Heart left ventricle (tissue), 16 donors: Measurements from ENCODE around the gene ESM1. TPM values are rescaled to one million over a fixed set of nuclear protein-coding genes. Genes with fewer than 3 reads are reported as not detected.

Experiments
- ATAC-seq, 4 donors: fragments of 200-7000 bp; cut with Tn5 transposase; one replicate each; pipeline ENCODE4 v1.9.1; 2020 to 2022; ENCODE audit warnings: moderate library complexity in 4 of 4, mild to moderate bottlenecking in 3 of 4, moderate number of reproducible peaks in 1 of 4
- DNase-seq, 5 donors: peaks; one replicate each; pipeline ENCODE4 v3.0.0-alpha.2; 2020
- H3K27ac ChIP-seq, 12 donors: fragments of 200-600 bp; sonication (generic) in 4 of 12; one replicate each; pipeline versions ENCODE4 v1.5.0 to v1.8.0; 2016 to 2022; ENCODE audit warnings: mild to moderate bottlenecking in 2 of 12
- H3K27me3 ChIP-seq, 9 donors: fragments of 200-600 bp; sonication (generic) in 2 of 9; one replicate each; pipeline versions ENCODE4 v1.5.1 to v1.8.0; 2016 to 2022; ENCODE audit warnings: mild to moderate bottlenecking in 3 of 9
- H3K36me3 ChIP-seq, 9 donors: fragments of 200-600 bp; sonication (generic) in 2 of 9; one replicate each; pipeline versions ENCODE4 v1.5.0 to v1.8.0; 2018 to 2022; ENCODE audit warnings: mild to moderate bottlenecking in 2 of 9
- H3K4me1 ChIP-seq, 12 donors: fragments of 200-600 bp; sonication (generic) in 4 of 12; one replicate each; pipeline versions ENCODE4 v1.5.0 to v1.8.0; 2016 to 2022; ENCODE audit warnings: mild to moderate bottlenecking in 3 of 12
- H3K4me3 ChIP-seq, 12 donors: fragments of 200-600 bp; sonication (generic) in 4 of 12; one replicate each; pipeline versions ENCODE4 v1.5.0 to v1.8.0; 2017 to 2022; ENCODE audit warnings: mild to moderate bottlenecking in 9 of 12, moderate library complexity in 4 of 12
- H3K9me3 ChIP-seq, 12 donors: fragments of 200-600 bp; sonication (generic) in 4 of 12; one replicate each; pipeline versions ENCODE4 v1.5.0 to v1.8.0; 2016 to 2022; ENCODE audit warnings: mild to moderate bottlenecking in 1 of 12
- CTCF ChIP-seq, 12 donors: fragments of 200-600 bp; sonication (generic) in 4 of 12; IDR thresholded peaks; one replicate each; pipeline versions ENCODE4 v1.5.0 to v1.8.0; 2018 to 2022; ENCODE audit warnings: antibody characterized with exemption in 12 of 12, mild to moderate bottlenecking in 5 of 12
- POLR2A ChIP-seq, 2 donors: fragments of 450-650 bp; IDR thresholded peaks; one replicate each; pipeline ENCODE4 v1.6.1; 2017; ENCODE audit warnings: antibody characterized with exemption in 2 of 2, mild to moderate bottlenecking in 2 of 2, moderate library complexity in 2 of 2
- WGBS, 4 donors: extraction: QIAGEN DNeasy Blood & Tissue Kit in 2 of 4; methylation state at CpG; one replicate each; pipeline versions ENCODE4 v1.1.5 to v1.1.7; 2013 to 2018; 5-methylcytosine and 5-hydroxymethylcytosine counted together
- intact Hi-C, 10 donors: fragments of 100-400 bp; cut with DNase I; formaldehyde crosslinking; loops; one replicate each; pipeline versions ENCODE4 v1.11.1 to v1.14.2; 2022
- polyA plus RNA-seq, 2 donors: library from polyadenylated mRNA; stranded (reverse); fragments of 200-250 nt; gene quantifications; one replicate each; pipeline ENCODE4 v1.2.3, GENCODE V29; 2013
- total RNA-seq, 9 donors: library from RNA; depleted of rRNA in 2 of 9; stranded (reverse); fragments of >200 nt in 2 of 9; fragmentation: NEBNext Ultra II Directional in 3 of 9; extraction: Animal tissue kit (Norgen Biotek cat#: 25700) in 3 of 9; gene quantifications; one replicate each; pipeline versions ENCODE4 v1.1.0 to v1.2.4, GENCODE V29; 2016 to 2023
- donor health status: ischemic (EF 13 %, LVEDD 7.1; RV severe dilation, severe dysfunction).
- donor health status: healthy with polysubstance abuse.
- donor health status: DM: no; HTN: yes; CAD: no.
- donor health status: DM: no; HTN: no; CAD: no.
- donor health status: ischemic (EF 25% LVEDD 6.9; RV normal size, moderate dysfunction).
- donor health status: ischemic (EF 25% LVEDD 5.7; RV mildly dilated, moderate dysfunction).
- donor health status: healthy.
- donor health status: DM: yes; HTN: yes; CAD: no.
- donor health status: ischemic (EF 35%, LVEDD 5.7; RV mildly dilated, moderate dysfunction).
- donor health status: nonischemic (EF 11% LVEDD 7.7; RV severe dilation, severe dysfunction).
- donor health status: DM: yes; HTN: yes; CAD: no.
- donor health status: PGD.
- donor health status: ischemic (EF 29% LVEDD 5.4; RV normal size, mild dysfunction).
- donor health status: nonischemic (EF 23%, LVEDD 6.1; RV moderate dilation, normal function).

ESM1 gene
- total and polyA plus RNA-seq, 11 donors, result 0.23 to 3.8 (median 0.77) TPM; not detected in 5

- H3K27me3 ChIP-seq, result no peaks in the 10 kb centered on the region
- no peaks in the 10 kb centered on the region for H3K36me3 ChIP-seq
- peaks cover 0 to 4% (median 0%) of the 10 kb centered on the region in 12 donors for H3K9me3 ChIP-seq
- TF ChIP-seq POLR2A (IDR thresholded peaks at IDR 0.05) (no peak), CTCF (IDR thresholded peaks at IDR 0.05) (no peak)
- intact Hi-C loops, result no loop called here
- H3K4me1 ChIP-seq, result peaks cover 0 to 14% (median 1%) of the 10 kb centered on the region in 12 donors
- no peak for DNase-seq
- no peak overlapping the region for H3K4me3 ChIP-seq
- ATAC-seq, result no peak
- no peak overlapping the region for H3K27ac ChIP-seq
- 90 to 93% (median 91%) methylated on average over 4 of the region's 4 CpGs for WGBS, 4 donors
Measured at GRCh38 chr5:54969242-54969641, 16.2 kb downstream of the ESM1 start.

GRCh38 chr5:54965806-54966205 is 19.6 kb downstream of the ESM1 start:
- Histone ChIP-seq H3K4me1 (peaks cover 0 to 12% (median 1%) of the 10 kb centered on the region in 12 donors), H3K27ac (no peak overlapping the region), H3K9me3 (peaks cover 0 to 4% (median 0%) of the 10 kb centered on the region in 12 donors), H3K36me3 (no peaks in the 10 kb centered on the region), H3K27me3 (peaks cover 0 to 6% (median 0%) of the 10 kb centered on the region in 9 donors), H3K4me3 (no peak overlapping the region)
- ATAC-seq (peak in 1 of 4 donors; percentile 20), DNase-seq (peak in 1 of 5 donors; percentile 19)
- TF ChIP-seq CTCF (IDR thresholded peaks at IDR 0.05) (no peak), POLR2A (IDR thresholded peaks at IDR 0.05) (no peak)
- intact Hi-C loops, result no loop called here
- 27 to 49% (median 37%) methylated on average over 3 of the region's 3 CpGs for WGBS, 4 donors

GRCh38 chr5:54964405-54964804 is 21.0 kb downstream of the ESM1 start:
- intact Hi-C loops, result no loop called here
- TF ChIP-seq POLR2A (IDR thresholded peaks at IDR 0.05), result no peak
- TF ChIP-seq CTCF (IDR thresholded peaks at IDR 0.05), result no peak
- DNase-seq, result no peak
- Histone ChIP-seq H3K27ac (no peak overlapping the region), H3K4me1 (peaks cover 0 to 7% (median 0%) of the 10 kb centered on the region in 12 donors), H3K9me3 (peaks cover 0 to 4% (median 0%) of the 10 kb centered on the region in 12 donors), H3K27me3 (peaks cover 0 to 6% (median 0%) of the 10 kb centered on the region in 9 donors), H3K4me3 (no peak overlapping the region), H3K36me3 (no peaks in the 10 kb centered on the region)
- ATAC-seq, result no peak

GRCh38 chr5:54959673-54960418 is 25.5 kb downstream of the ESM1 start:
- DNase-seq (no peak), ATAC-seq (no peak)
- Histone ChIP-seq H3K27me3 (peaks cover 0 to 10% (median 0%) of the 10 kb centered on the region in 9 donors), H3K27ac (no peak overlapping the region), H3K9me3 (no peaks in the 10 kb centered on the region), H3K4me1 (no peaks in the 10 kb centered on the region), H3K36me3 (no peaks in the 10 kb centered on the region), H3K4me3 (no peak overlapping the region)
- WGBS, 4 donors, result 72 to 82% (median 79%) methylated on average over 6 of the region's 6 CpGs
- intact Hi-C loops, result no loop called here
- TF ChIP-seq POLR2A (IDR thresholded peaks at IDR 0.05) (no peak), CTCF (IDR thresholded peaks at IDR 0.05) (no peak)
